Measurements from ENCODE around the gene GTF3C5.
"Not testable (repeated sequence)": the region's sequence is repeated elsewhere in the genome, so short reads cannot be mapped to it uniquely, and the experiment has no call there.

DNA sequence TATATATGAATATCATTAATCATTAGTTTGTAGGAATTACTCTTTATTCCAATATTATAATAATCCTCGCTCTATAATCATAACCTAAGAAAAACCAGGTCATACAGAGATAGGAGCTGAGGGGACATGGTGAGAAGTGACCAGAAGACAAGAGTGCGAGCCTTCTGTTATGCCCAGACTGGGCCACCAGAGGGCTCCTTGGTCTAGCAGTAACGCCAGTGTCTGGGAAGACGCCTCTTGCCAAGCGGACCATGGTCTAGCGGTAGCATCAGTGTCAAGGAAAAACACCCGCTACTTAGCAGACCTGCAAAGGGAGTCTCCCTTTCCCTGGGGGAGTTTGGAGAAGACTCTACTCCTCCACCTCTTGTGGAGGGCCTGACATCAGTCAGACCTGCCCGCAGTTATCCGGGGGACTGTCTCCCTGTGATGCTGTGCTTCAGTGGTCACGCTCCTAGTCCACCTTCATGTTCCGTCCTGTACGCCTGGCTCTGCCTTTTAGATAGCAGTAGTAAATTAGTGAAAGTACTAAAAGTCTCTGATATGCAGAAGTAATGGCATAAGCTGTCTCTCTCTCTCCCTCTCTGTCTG, 10.2 kb downstream of the GTF3C5 start:
- TF ChIP-seq, protein P1, sequence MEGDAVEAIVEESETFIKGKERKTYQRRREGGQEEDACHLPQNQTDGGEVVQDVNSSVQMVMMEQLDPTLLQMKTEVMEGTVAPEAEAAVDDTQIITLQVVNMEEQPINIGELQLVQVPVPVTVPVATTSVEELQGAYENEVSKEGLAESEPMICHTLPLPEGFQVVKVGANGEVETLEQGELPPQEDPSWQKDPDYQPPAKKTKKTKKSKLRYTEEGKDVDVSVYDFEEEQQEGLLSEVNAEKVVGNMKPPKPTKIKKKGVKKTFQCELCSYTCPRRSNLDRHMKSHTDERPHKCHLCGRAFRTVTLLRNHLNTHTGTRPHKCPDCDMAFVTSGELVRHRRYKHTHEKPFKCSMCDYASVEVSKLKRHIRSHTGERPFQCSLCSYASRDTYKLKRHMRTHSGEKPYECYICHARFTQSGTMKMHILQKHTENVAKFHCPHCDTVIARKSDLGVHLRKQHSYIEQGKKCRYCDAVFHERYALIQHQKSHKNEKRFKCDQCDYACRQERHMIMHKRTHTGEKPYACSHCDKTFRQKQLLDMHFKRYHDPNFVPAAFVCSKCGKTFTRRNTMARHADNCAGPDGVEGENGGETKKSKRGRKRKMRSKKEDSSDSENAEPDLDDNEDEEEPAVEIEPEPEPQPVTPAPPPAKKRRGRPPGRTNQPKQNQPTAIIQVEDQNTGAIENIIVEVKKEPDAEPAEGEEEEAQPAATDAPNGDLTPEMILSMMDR (IDR thresholded peaks at IDR 0.05; ENCODE audit: insufficient read depth, low read depth, low read length), result peak; percentile 43
- TF ChIP-seq EZH2 (IDR thresholded peaks at IDR 0.05; ENCODE audit: insufficient read depth, low read length), result not testable (repeated sequence)
